HG02973 (cell line): ENCODE data around the gene DNAH14.

Source experiments
- ATAC-seq: cut with Tn5 transposase; IDR thresholded peaks from one replicate; pipeline ENCODE4 v1.9.1; 2021; ENCODE audit warnings: moderate library complexity; ENCODE audit not compliant: unreplicated experiment

DNAH14 gene

GRCh38 chr1:225425201-225425786 lies 495.8 kb downstream of the DNAH14 start:
- ATAC-seq = no peak

- ATAC-seq = no peak
These were observed 497.1 kb downstream of the DNAH14 start for GRCh38 chr1:225426395-225427234.

- ATAC-seq = peak; percentile 32
These were observed 498.0 kb downstream of the DNAH14 start, which contains the start of gene LBR for GRCh38 chr1:225427235-225428067. Gene LBR, minus strand, starts transcription at chr1:225428038. Its CDS starts 3,963 bp downstream, at chr1:225424075.

GRCh38 chr1:225428068-225428880 lies 498.8 kb downstream of the DNAH14 start:
- peak; percentile 88 for ATAC-seq

GRCh38 chr1:225428881-225429455 lies 499.5 kb downstream of the DNAH14 start:
- ATAC-seq = no peak

- ATAC-seq = no peak
These were observed 500.8 kb downstream of the DNAH14 start for GRCh38 chr1:225430301-225430700.

GRCh38 chr1:225431081-225431863 lies 501.8 kb downstream of the DNAH14 start:
- no peak for ATAC-seq

- no peak for ATAC-seq
These were observed 504.6 kb downstream of the DNAH14 start for GRCh38 chr1:225434046-225434445.

- ATAC-seq = no peak
These were observed 505.6 kb downstream of the DNAH14 start for GRCh38 chr1:225435076-225435475.

GRCh38 chr1:225435487-225435886 lies 506.0 kb downstream of the DNAH14 start:
- no peak for ATAC-seq

- ATAC-seq = peak; percentile 54
These were observed 506.5 kb downstream of the DNAH14 start for GRCh38 chr1:225435957-225436392.

- no peak for ATAC-seq
These were observed 508.4 kb downstream of the DNAH14 start for GRCh38 chr1:225437710-225438437.

GRCh38 chr1:225440380-225441221 lies 511.1 kb downstream of the DNAH14 start:
- no peak for ATAC-seq

- no peak for ATAC-seq
These were observed 512.0 kb downstream of the DNAH14 start for GRCh38 chr1:225441314-225442122.

- no peak for ATAC-seq
These were observed 512.6 kb downstream of the DNAH14 start for GRCh38 chr1:225442123-225442505.

GRCh38 chr1:225445639-225446594 lies 516.4 kb downstream of the DNAH14 start:
- no peak for ATAC-seq
